Spleen (tissue), 7 donors: ENCODE results near the gene WDR83.

Experiments used
- CTCF ChIP-seq, 11 experiments: fragments of 200-600 bp in 7 of 11; fragments of 450-650 bp in 4 of 11; sonication (generic) in 4 of 11; IDR thresholded peaks in 8 of 11; conservative IDR thresholded peaks in 3 of 11; 1 replicate in 7 of 11; 2 replicates in 4 of 11; pipeline versions ENCODE4 v1.4.0 to v1.8.0; 2016 to 2021; ENCODE audit warnings: antibody characterized with exemption in 11 of 11, inconsistent platforms in 4 of 11, mild to moderate bottlenecking in 1 of 11
- POLR2A ChIP-seq, 3 donors: fragments of 450-650 bp; IDR thresholded peaks; one replicate each; pipeline ENCODE4 v1.5.1; 2017; ENCODE audit warnings: antibody characterized with exemption in 3 of 3, mild to moderate bottlenecking in 1 of 3
- donor health status: DM: no; HTN: no; CAD: no; lungs with moderate emphysema.
- donor health status: DM: no; HTN: no; CAD: no.
- donor health status: DM: no; HTN: no; CAD: no.

- TF ChIP-seq CTCF (IDR thresholded peaks at IDR 0.05 in 8 of 11, conservative IDR thresholded peaks at IDR 0.05 in 3 of 11) (no peak), POLR2A (IDR thresholded peaks at IDR 0.05) (no peak)
Measured at GRCh38 chr19:12715929-12716328, 49.3 kb downstream of the WDR83 start.
